HCT116 (cell line): ENCODE data around the gene NHERF1. TPM values are rescaled to one million over a fixed set of nuclear protein-coding genes. Genes with fewer than 3 reads are reported as not detected.

Source experiments
- ATAC-seq: fragments of 200-7000 bp; cut with Tn5 transposase; 2 replicates; pipeline ENCODE4 v1.9.1; 2020; ENCODE audit warnings: mild to moderate bottlenecking, moderate library complexity
- BruUV-seq: library from RNA; stranded (reverse); fragments of 400-500 nt; replicated peaks from 2 replicates; lab custom pipeline; 2021; lab: Mats Ljungman, UMichigan
- CTCF ChIA-PET: fragments of 300-600 bp; sonication (Branson Sonifier 250); formaldehyde crosslinking; loops from one replicate; lab custom pipeline; 2021; ENCODE audit warnings: antibody characterized with exemption; lab: Charles Lee
- POLR2A ChIA-PET: fragments of 300-600, 350-600 bp; sonication (Branson Sonifier 250); formaldehyde crosslinking; loops from one replicate; lab custom pipeline; 2021; ENCODE audit warnings: antibody characterized with exemption; lab: Charles Lee
- RAD21 ChIA-PET, 2 experiments: fragments of 300-600 bp; sonication (Branson Sonifier 250); formaldehyde crosslinking; loops; one replicate each; lab custom pipeline; 2023; ENCODE audit warnings: low total read pairs in 2 of 2; ENCODE audit not compliant: uncharacterized antibody in 2 of 2, unreplicated experiment in 2 of 2, low non-redundant PET in 1 of 2; lab: Charles Lee
- DNase-seq: peaks from one replicate; pipeline ENCODE4 v3.0.0-alpha.2; 2010; ENCODE audit warnings: low read depth, low spot score
- H2AFZ ChIP-seq: fragments of 200-600 bp; shearing (Covaris generic), sonication (generic); 2 replicates; pipeline ENCODE4 v1.6.1; 2017; ENCODE audit warnings: low read depth, mixed run types, mixed read lengths, antibody characterized with exemption, low read length; ENCODE audit not compliant: poor library complexity, severe bottlenecking
- H3K27ac ChIP-seq: 2 replicates; pipeline ENCODE4 v1.5.1; 2012; ENCODE audit warnings: low read depth, low read length
- H3K27me3 ChIP-seq: fragments of 200-600 bp; sonication (generic); 2 replicates; pipeline ENCODE4 v1.6.1; 2016; ENCODE audit warnings: mixed run types, low read length, mixed read lengths; ENCODE audit not compliant: insufficient read depth
- H3K36me3 ChIP-seq, 2 experiments: fragments of 200-500 bp in 1 of 2; fragments of 200-600 bp in 1 of 2; sonication (Bioruptor generic) in 1 of 2; sonication (generic) in 1 of 2; 2 replicates each; pipeline versions ENCODE4 v1.5.1 to v1.6.1; 2014 to 2016; ENCODE audit warnings: low read length in 2 of 2, inconsistent platforms in 1 of 2, mixed read lengths in 1 of 2, mixed run types in 1 of 2; ENCODE audit not compliant: insufficient read depth in 2 of 2, control insufficient read depth in 1 of 2
- H3K4me1 ChIP-seq, 2 experiments: fragments of 200-600 bp in 1 of 2; sonication (generic) in 1 of 2; 2 replicates each; pipeline versions ENCODE4 v1.5.1 to v1.6.1; 2012 to 2017; ENCODE audit warnings: low read length in 2 of 2, inconsistent platforms in 1 of 2, mild to moderate bottlenecking in 1 of 2, mixed read lengths in 1 of 2, mixed run types in 1 of 2, moderate library complexity in 1 of 2; ENCODE audit not compliant: insufficient read depth in 2 of 2, control insufficient read depth in 1 of 2
- H3K4me2 ChIP-seq: fragments of 200-600 bp; sonication (generic); 2 replicates; pipeline ENCODE4 v1.6.1; 2017; ENCODE audit warnings: mixed run types, low read length, mixed read lengths
- H3K4me3 ChIP-seq, 2 experiments: fragments of 200-600 bp in 1 of 2; sonication (generic) in 1 of 2; replicated peaks in 1 of 2; 2 replicates each; pipeline ENCODE4 v1.5.1; 2011 to 2016; ENCODE audit warnings: low read length in 2 of 2, control low read depth in 1 of 2, low read depth in 1 of 2, mild to moderate bottlenecking in 1 of 2, mixed read lengths in 1 of 2, mixed run types in 1 of 2
- H3K79me2 ChIP-seq: fragments of 200-600 bp; sonication (generic); 2 replicates; pipeline ENCODE4 v1.6.1; 2017; ENCODE audit warnings: mild to moderate bottlenecking, mixed run types, low read length, moderate library complexity, mixed read lengths; ENCODE audit not compliant: insufficient read depth
- H3K9ac ChIP-seq: fragments of 200-600 bp; sonication (generic); 2 replicates; pipeline ENCODE4 v1.6.1; 2016; ENCODE audit warnings: low read length, mixed read lengths
- H3K9me2 ChIP-seq: fragments of 200-600 bp; sonication (generic), shearing (Covaris generic); 2 replicates; pipeline ENCODE4 v1.6.1; 2017; ENCODE audit warnings: mixed run types, mild to moderate bottlenecking, moderate library complexity; ENCODE audit not compliant: insufficient read depth
- H3K9me3 ChIP-seq, 2 experiments: fragments of 200-500 bp in 1 of 2; fragments of 200-600 bp in 1 of 2; sonication (Bioruptor generic) in 1 of 2; sonication (generic) in 1 of 2; 2 replicates each; pipeline ENCODE4 v1.6.1; 2014 to 2017; ENCODE audit warnings: low read length in 2 of 2, mixed read lengths in 2 of 2, inconsistent platforms in 1 of 2, low read depth in 1 of 2, mild to moderate bottlenecking in 1 of 2, mixed run types in 1 of 2, moderate library complexity in 1 of 2; ENCODE audit not compliant: control insufficient read depth in 1 of 2, insufficient read depth in 1 of 2
- H4K20me1 ChIP-seq: fragments of 200-600 bp; sonication (generic), shearing (Covaris generic); 2 replicates; pipeline ENCODE4 v1.6.1; 2017; ENCODE audit warnings: mixed run types, mild to moderate bottlenecking, moderate library complexity; ENCODE audit not compliant: insufficient read depth
- CBX3 ChIP-seq: IDR thresholded peaks from 2 replicates; pipeline ENCODE4 v1.6.1; 2012; ENCODE audit warnings: low read depth
- EGR1 ChIP-seq: IDR thresholded peaks from 2 replicates; pipeline ENCODE4 v1.6.1; 2012; ENCODE audit warnings: low read depth
- EZH2 ChIP-seq: fragments of 200-600 bp; sonication (generic); IDR thresholded peaks from 2 replicates; pipeline ENCODE4 v1.6.1; 2017; ENCODE audit warnings: antibody characterized with exemption, mixed run types
- FOSL1 ChIP-seq: IDR thresholded peaks from 2 replicates; pipeline ENCODE4 v1.6.1; 2012; ENCODE audit warnings: low read depth
- JUND ChIP-seq: IDR thresholded peaks from 2 replicates; pipeline ENCODE4 v1.6.1; 2012
- POLR2A ChIP-seq: IDR thresholded peaks from 2 replicates; pipeline ENCODE4 v1.7.0; 2011; ENCODE audit warnings: borderline replicate concordance; ENCODE audit not compliant: insufficient read depth, insufficient read length; ENCODE audit errors: extremely low read depth
- POLR2AphosphoS5 ChIP-seq: IDR thresholded peaks from 2 replicates; pipeline ENCODE4 v1.6.1; 2011; ENCODE audit warnings: mild to moderate bottlenecking, low read depth, low read length, moderate library complexity
- RAD21 ChIP-seq: IDR thresholded peaks from 2 replicates; pipeline ENCODE4 v1.6.1; 2012; ENCODE audit warnings: low read depth, mild to moderate bottlenecking
- SP1 ChIP-seq: IDR thresholded peaks from 2 replicates; pipeline ENCODE4 v1.6.1; 2012; ENCODE audit warnings: low read depth
- YY1 ChIP-seq: IDR thresholded peaks from 2 replicates; pipeline ENCODE4 v1.6.1; 2011; ENCODE audit warnings: low read length, low read depth, moderate library complexity, mild to moderate bottlenecking; ENCODE audit not compliant: insufficient replicate concordance; ENCODE audit errors: extremely low read depth
- ZNF274 ChIP-seq: fragments of 200-500 bp; sonication (Bioruptor generic); IDR thresholded peaks from 2 replicates; pipeline ENCODE4 v1.6.1; 2014; ENCODE audit warnings: mild to moderate bottlenecking, low read depth, low read length, inconsistent platforms
- intact Hi-C: fragments of 100-400 bp; cut with micrococcal nuclease; formaldehyde crosslinking; loops from 2 replicates; pipeline ENCODE4 v1.10.0; 2022
- total RNA-seq: library from RNA; stranded (reverse); gene quantifications from one replicate; pipeline ENCODE4 v1.2.1, GENCODE V29; 2021; ENCODE audit not compliant: unreplicated experiment
- TF ChIP-seq, protein P1 (sequence below): IDR thresholded peaks from 2 replicates; pipeline ENCODE4 v1.6.1; 2012; ENCODE audit warnings: low read depth

The NHERF1 gene
- total RNA-seq, 1 experiment from 2014 or later = 129 TPM

DNA sequence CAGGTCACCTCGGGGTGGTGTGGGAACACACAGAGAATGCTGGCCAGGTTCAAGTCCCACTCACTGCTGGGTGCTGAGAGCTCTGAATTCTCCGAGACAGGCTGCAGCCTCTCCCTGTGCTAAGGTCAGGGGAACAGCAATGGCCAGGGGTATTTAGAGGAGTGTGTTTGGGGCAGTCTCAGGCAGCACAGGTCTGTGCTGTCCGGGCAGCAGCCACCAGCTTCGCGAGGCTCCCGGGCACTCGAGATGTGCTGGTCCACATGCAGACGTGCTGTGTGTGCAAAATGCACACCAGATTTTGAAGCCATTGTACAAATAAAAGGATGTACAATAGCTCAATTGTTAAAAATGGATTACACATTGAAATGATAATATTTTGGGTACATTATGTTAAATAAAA lies 7.1 kb downstream of the NHERF1 start:
- H3K27ac ChIP-seq = no peak overlapping the region
- TF ChIP-seq CBX3 (no peak), EGR1 (no peak), POLR2A (no peak), FOSL1 (no peak), POLR2AphosphoS5 (no peak), YY1 (no peak), RAD21 (no peak), JUND (no peak), SP1 (no peak), ZNF274 (no peak), EZH2 (no peak)
- TF ChIP-seq, protein P1, sequence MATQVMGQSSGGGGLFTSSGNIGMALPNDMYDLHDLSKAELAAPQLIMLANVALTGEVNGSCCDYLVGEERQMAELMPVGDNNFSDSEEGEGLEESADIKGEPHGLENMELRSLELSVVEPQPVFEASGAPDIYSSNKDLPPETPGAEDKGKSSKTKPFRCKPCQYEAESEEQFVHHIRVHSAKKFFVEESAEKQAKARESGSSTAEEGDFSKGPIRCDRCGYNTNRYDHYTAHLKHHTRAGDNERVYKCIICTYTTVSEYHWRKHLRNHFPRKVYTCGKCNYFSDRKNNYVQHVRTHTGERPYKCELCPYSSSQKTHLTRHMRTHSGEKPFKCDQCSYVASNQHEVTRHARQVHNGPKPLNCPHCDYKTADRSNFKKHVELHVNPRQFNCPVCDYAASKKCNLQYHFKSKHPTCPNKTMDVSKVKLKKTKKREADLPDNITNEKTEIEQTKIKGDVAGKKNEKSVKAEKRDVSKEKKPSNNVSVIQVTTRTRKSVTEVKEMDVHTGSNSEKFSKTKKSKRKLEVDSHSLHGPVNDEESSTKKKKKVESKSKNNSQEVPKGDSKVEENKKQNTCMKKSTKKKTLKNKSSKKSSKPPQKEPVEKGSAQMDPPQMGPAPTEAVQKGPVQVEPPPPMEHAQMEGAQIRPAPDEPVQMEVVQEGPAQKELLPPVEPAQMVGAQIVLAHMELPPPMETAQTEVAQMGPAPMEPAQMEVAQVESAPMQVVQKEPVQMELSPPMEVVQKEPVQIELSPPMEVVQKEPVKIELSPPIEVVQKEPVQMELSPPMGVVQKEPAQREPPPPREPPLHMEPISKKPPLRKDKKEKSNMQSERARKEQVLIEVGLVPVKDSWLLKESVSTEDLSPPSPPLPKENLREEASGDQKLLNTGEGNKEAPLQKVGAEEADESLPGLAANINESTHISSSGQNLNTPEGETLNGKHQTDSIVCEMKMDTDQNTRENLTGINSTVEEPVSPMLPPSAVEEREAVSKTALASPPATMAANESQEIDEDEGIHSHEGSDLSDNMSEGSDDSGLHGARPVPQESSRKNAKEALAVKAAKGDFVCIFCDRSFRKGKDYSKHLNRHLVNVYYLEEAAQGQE = no peak
- CTCF ChIA-PET = interaction anchor here (1.8 kb wide), 1 partner anchor 17 kb away, joined by 6 read pairs; no protein-coding TSS in a partner anchor
- H3K4me2 ChIP-seq = no peak overlapping the region
- no peak overlapping the region for H3K4me3 ChIP-seq
- no peak overlapping the region for H2AFZ ChIP-seq
- intact Hi-C loops = no loop called here
- H3K4me1 ChIP-seq = peaks cover 59 to 70% of the 10 kb centered on the region in 2 experiments
- DNase-seq (no peak), ATAC-seq (no peak)
- POLR2A ChIA-PET = interaction anchor here (0.7 kb wide), 1 partner anchor 61 kb away, joined by 3 read pairs; no protein-coding TSS in a partner anchor
- RAD21 ChIA-PET = interaction anchor here in 1 of 2 experiments (0.7 kb wide), 1 partner anchor 227 kb away, joined by 3 read pairs; no protein-coding TSS in a partner anchor
- peaks cover 3% of the 10 kb centered on the region; the same call in 1 of the 2 replicates for H4K20me1 ChIP-seq
- no peak overlapping the region for H3K9ac ChIP-seq
- no peaks in the 10 kb centered on the region for H3K27me3 ChIP-seq
- no TSS peak for BruUV-seq
- H3K9me3 ChIP-seq = no peaks in the 10 kb centered on the region
- H3K79me2 ChIP-seq = peaks cover 93% of the 10 kb centered on the region
- H3K36me3 ChIP-seq = peaks cover 0 to 2% of the 10 kb centered on the region in 2 experiments; a peak in 2 of 4 replicates
- no peaks in the 10 kb centered on the region for H3K9me2 ChIP-seq
